K562 (cell line): Measurements from ENCODE around the gene FAM168B. TPM values are rescaled to one million over a fixed set of nuclear protein-coding genes. Genes with fewer than 3 reads are reported as not detected.
A peak's percentile ranks its signal among the peaks of the same experiment; 100 is the strongest.

Experiments used
- ATAC-seq: fragments of 200-7000 bp; cut with Tn5 transposase; 3 replicates; pipeline ENCODE4 v1.9.1; 2020; ENCODE audit warnings: moderate library complexity
- BruUV-seq: library from RNA; stranded (reverse); fragments of 400-500 nt; replicated peaks from 2 replicates; lab custom pipeline; 2021; lab: Mats Ljungman, UMichigan
- CTCF ChIA-PET: fragments of 300-600 bp; formaldehyde crosslinking; extraction: SDS; loops from one replicate; lab custom pipeline; 2021; ENCODE audit warnings: low intra/inter-chr PET ratio; lab: Yijun Ruan, JAX
- POLR2A ChIA-PET: fragments of 300-600, 350-650 bp; sonication (Branson Sonifier 250); formaldehyde crosslinking; extraction: SDS; loops from one replicate; lab custom pipeline; 2021; ENCODE audit warnings: antibody characterized with exemption, inconsistent platforms; lab: Yijun Ruan, JAX
- DNase-seq, 4 experiments: peaks; one replicate each; pipeline versions ENCODE4 v3.0.0 to v3.0.0-alpha.2; 2011 to 2018; ENCODE audit warnings: low spot score in 3 of 4, mixed read lengths in 3 of 4; ENCODE audit errors: extremely low read depth in 1 of 4
- FAIRE-seq: peaks from 2 replicates; lab custom pipeline; 2011; peaks lifted over from hg19 to GRCh38; lab: Jason Lieb, UNC
- H2AFZ ChIP-seq: 2 replicates; pipeline ENCODE4 v1.6.0; 2011; ENCODE audit warnings: low read depth, low read length, control low read depth, inconsistent platforms
- H3K27ac ChIP-seq: fragments of 200-600 bp; 3 replicates; pipeline ENCODE4 v1.8.0; 2011; ENCODE audit warnings: low read depth, mild to moderate bottlenecking, control low read depth, inconsistent platforms, low read length, moderate library complexity, mixed read lengths; ENCODE audit errors: extremely low read depth
- H3K27me3 ChIP-seq, 2 experiments: fragments of 300-600 bp in 1 of 2; 2 replicates in 1 of 2; 3 replicates in 1 of 2; pipeline versions ENCODE4 v1.6.0 to v1.8.0; 2011; ENCODE audit warnings: inconsistent platforms in 2 of 2, low read length in 2 of 2, mild to moderate bottlenecking in 1 of 2, mixed read lengths in 1 of 2, moderate library complexity in 1 of 2; ENCODE audit not compliant: control insufficient read depth in 2 of 2, insufficient read depth in 2 of 2
- H3K36me3 ChIP-seq: fragments of 300-600 bp; 3 replicates; pipeline ENCODE4 v1.8.0; 2011; ENCODE audit warnings: mild to moderate bottlenecking, low read length, inconsistent platforms; ENCODE audit not compliant: control insufficient read depth, insufficient read depth
- H3K4me1 ChIP-seq, 2 experiments: fragments of 200-600 bp in 1 of 2; replicated peaks in 1 of 2; 2 replicates in 1 of 2; 3 replicates in 1 of 2; pipeline versions ENCODE4 v1.5.1 to v1.8.0; 2011; ENCODE audit warnings: inconsistent platforms in 2 of 2, low read length in 2 of 2, mild to moderate bottlenecking in 1 of 2, mixed read lengths in 1 of 2, moderate library complexity in 1 of 2; ENCODE audit not compliant: control insufficient read depth in 2 of 2, insufficient read depth in 2 of 2
- H3K4me2 ChIP-seq: 2 replicates; pipeline ENCODE4 v1.6.1; 2011; ENCODE audit warnings: low read length, control low read depth, inconsistent platforms, mixed read lengths; ENCODE audit not compliant: insufficient read depth
- H3K4me3 ChIP-seq: fragments of 200-600 bp; sonication (generic), shearing (Covaris generic); 2 replicates; pipeline ENCODE4 v1.5.1; 2016; ENCODE audit warnings: control low read depth, inconsistent platforms
- H3K79me2 ChIP-seq: fragments of 200-600 bp; 3 replicates; pipeline ENCODE4 v1.8.0; 2011; ENCODE audit warnings: low read length, inconsistent platforms; ENCODE audit not compliant: control insufficient read depth, insufficient read depth
- H3K9ac ChIP-seq, 2 experiments: 2 replicates each; pipeline versions ENCODE4 v1.6.0 to v1.6.1; 2011; ENCODE audit warnings: low read depth in 2 of 2, low read length in 2 of 2, control low read depth in 1 of 2, inconsistent platforms in 1 of 2, mild to moderate bottlenecking in 1 of 2, mixed read lengths in 1 of 2; ENCODE audit not compliant: insufficient read depth in 1 of 2
- H3K9me1 ChIP-seq: one replicate; pipeline ENCODE4 v1.6.0; 2011; ENCODE audit warnings: inconsistent platforms, mild to moderate bottlenecking, low read length, moderate library complexity; ENCODE audit not compliant: control insufficient read depth, insufficient read depth
- H3K9me3 ChIP-seq: replicated peaks from 2 replicates; pipeline ENCODE4 v1.5.1; 2011; ENCODE audit warnings: low read depth, low read length, inconsistent platforms; ENCODE audit not compliant: control insufficient read depth, insufficient read depth
- H4K20me1 ChIP-seq: replicated peaks from 2 replicates; pipeline ENCODE4 v1.6.1; 2011; ENCODE audit warnings: low read length, inconsistent platforms, mixed read lengths; ENCODE audit not compliant: control insufficient read depth, insufficient read depth
- ARID1B ChIP-seq: fragments of 450-650 bp; IDR thresholded peaks from 2 replicates; pipeline ENCODE4 v1.6.1; 2016; ENCODE audit warnings: antibody characterized with exemption, mild to moderate bottlenecking, inconsistent platforms
- CBX5 ChIP-seq: IDR thresholded peaks from 2 replicates; pipeline ENCODE4 v1.6.1; 2014; ENCODE audit warnings: low read depth, borderline replicate concordance
- DDX20 ChIP-seq: fragments of 450-650 bp; IDR thresholded peaks from 2 replicates; pipeline ENCODE4 v1.6.1; 2016; ENCODE audit warnings: missing genetic modification characterization, low read depth, mild to moderate bottlenecking, missing compliant biosample characterization, moderate library complexity
- HCFC1 ChIP-seq: IDR thresholded peaks from 2 replicates; pipeline ENCODE4 v1.6.1; 2012; ENCODE audit warnings: low read depth, low read length, improper control_type of control experiment
- HMBOX1 ChIP-seq: sonication (generic); IDR thresholded peaks from 2 replicates; pipeline ENCODE4 v1.6.1; 2016
- HNRNPUL1 ChIP-seq: fragments of 200-400 bp; formaldehyde crosslinking; IDR thresholded peaks from 2 replicates; pipeline ENCODE4 v1.6.1; 2017; ENCODE audit warnings: low read length
- HOXB6 ChIP-seq: fragments of 250-450 bp; sonication (Bioruptor Pico); IDR thresholded peaks from 2 replicates; pipeline ENCODE4 v1.5.1; 2022; ENCODE audit warnings: mild to moderate bottlenecking, borderline replicate concordance
- LCOR ChIP-seq: sonication (generic); formaldehyde crosslinking; IDR thresholded peaks from 2 replicates; pipeline ENCODE4 v1.8.0; 2022; ENCODE audit warnings: mild to moderate bottlenecking, missing genetic modification reagents
- MCM3 ChIP-seq: fragments of 450-650 bp; IDR thresholded peaks from 2 replicates; pipeline ENCODE4 v1.6.1; 2016
- RBM15 ChIP-seq: fragments of 200-400 bp; formaldehyde crosslinking; IDR thresholded peaks from 2 replicates; pipeline ENCODE4 v1.6.1; 2018; ENCODE audit warnings: mild to moderate bottlenecking, low read length, moderate library complexity; ENCODE audit not compliant: insufficient read depth
- RFX1 ChIP-seq: fragments of 450-650 bp; IDR thresholded peaks from 2 replicates; pipeline ENCODE4 v1.6.1; 2016; ENCODE audit warnings: mild to moderate bottlenecking, moderate library complexity
- SAFB ChIP-seq: fragments of 200-400 bp; formaldehyde crosslinking; IDR thresholded peaks from 2 replicates; pipeline ENCODE4 v1.6.1; 2017; ENCODE audit warnings: low read depth, low read length, borderline replicate concordance
- SIN3A ChIP-seq, 2 experiments: fragments of 150-350 bp in 1 of 2; IDR thresholded peaks; 2 replicates each; pipeline ENCODE4 v1.6.1; 2011 to 2016; ENCODE audit warnings: borderline replicate concordance in 2 of 2, low read depth in 2 of 2, low read length in 2 of 2, mild to moderate bottlenecking in 2 of 2, moderate library complexity in 2 of 2; ENCODE audit not compliant: control insufficient read depth in 1 of 2
- SRSF1 ChIP-seq: fragments of 200-400 bp; formaldehyde crosslinking; IDR thresholded peaks from 2 replicates; pipeline ENCODE4 v1.6.1; 2017; ENCODE audit warnings: mild to moderate bottlenecking, low read depth, low read length, moderate library complexity
- SRSF7 ChIP-seq: fragments of 200-400 bp; formaldehyde crosslinking; optimal IDR thresholded peaks from 2 replicates; pipeline ENCODE3; 2017; ENCODE audit warnings: mild to moderate bottlenecking, low read depth, low read length
- ZNF695 ChIP-seq: fragments of 450-650 bp; formaldehyde crosslinking; IDR thresholded peaks from 2 replicates; pipeline ENCODE4 v1.4.0; 2020; ENCODE audit warnings: mild to moderate bottlenecking, moderate library complexity
- WGBS: fragments of 100-300 bp; shearing (Covaris generic); methylation state at CpG from one replicate; pipeline ENCODE4 v1.1.6; 2016; ENCODE audit warnings: low coverage, mixed read lengths; ENCODE audit not compliant: insufficient coverage; ENCODE audit errors: missing lambda C conversion rate; 5-methylcytosine and 5-hydroxymethylcytosine counted together
- in situ Hi-C: fragments of 300-500 bp; cut with MboI; formaldehyde crosslinking; loops from 4 replicates; pipeline ENCODE4 v1.15.0; 2018; ENCODE audit warnings: inconsistent platforms, mixed read lengths
- intact Hi-C: fragments of 100-400 bp; cut with micrococcal nuclease; formaldehyde crosslinking; loops from 2 replicates; pipeline ENCODE4 v1.14.2; 2022
- polyA plus RNA-seq, 8 experiments: library from polyadenylated mRNA; depleted of rRNA in 4 of 8; stranded (reverse) in 5 of 8; unstranded in 3 of 8; fragments of >200 nt; fragmentation: Nextera tagmentation in 2 of 8; fragmentation: Illumina TruSeq in 1 of 8; extraction: Ambion mirVana in 2 of 8; extraction: Trizol in 1 of 8; gene quantifications; 2 replicates each; pipeline versions ENCODE4 v1.2.1 to v1.2.3, GENCODE V29; 2011 to 2014; ENCODE audit warnings: inconsistent platforms in 1 of 8, missing spikeins in 1 of 8
- total RNA-seq, 7 experiments: library from RNA; depleted of rRNA in 6 of 7; stranded (reverse); fragments of >200 nt in 6 of 7; fragmentation: Illumina TruSeq in 2 of 7; extraction: Trizol in 2 of 7; gene quantifications; 2 replicates each; pipeline versions ENCODE4 v1.2.1 to v1.2.3, GENCODE V29; 2011 to 2021; ENCODE audit warnings: low replicate concordance in 1 of 7
- TF ChIP-seq, protein P1 (sequence below): fragments of 450-650 bp; IDR thresholded peaks from 2 replicates; pipeline ENCODE4 v1.6.1; 2016
- TF ChIP-seq, protein P2 (sequence below), 2 experiments: fragments of 450-650 bp in 1 of 2; sonication (generic) in 1 of 2; formaldehyde crosslinking; conservative IDR thresholded peaks; 2 replicates each; pipeline versions ENCODE4 v1.4.0 to v1.8.1; 2020 to 2022; ENCODE audit warnings: mild to moderate bottlenecking in 1 of 2, missing genetic modification reagents in 1 of 2

The FAM168B gene
- total and polyA plus RNA-seq, 9 of the 15 experiments (the other 6 are each of a cell fraction or from before 2014, with no cell fraction given) = 3.3 to 76.0 (median 46.1) TPM

GRCh38 chr2:131121464-131121863, 28.2 kb upstream of the FAM168B start (continued):
- TF ChIP-seq HMBOX1 = no peak
- TF ChIP-seq, protein P1, sequence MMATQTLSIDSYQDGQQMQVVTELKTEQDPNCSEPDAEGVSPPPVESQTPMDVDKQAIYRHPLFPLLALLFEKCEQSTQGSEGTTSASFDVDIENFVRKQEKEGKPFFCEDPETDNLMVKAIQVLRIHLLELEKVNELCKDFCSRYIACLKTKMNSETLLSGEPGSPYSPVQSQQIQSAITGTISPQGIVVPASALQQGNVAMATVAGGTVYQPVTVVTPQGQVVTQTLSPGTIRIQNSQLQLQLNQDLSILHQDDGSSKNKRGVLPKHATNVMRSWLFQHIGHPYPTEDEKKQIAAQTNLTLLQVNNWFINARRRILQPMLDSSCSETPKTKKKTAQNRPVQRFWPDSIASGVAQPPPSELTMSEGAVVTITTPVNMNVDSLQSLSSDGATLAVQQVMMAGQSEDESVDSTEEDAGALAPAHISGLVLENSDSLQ = 0 out of 2 replicates have a peak, but pooled peaks have one; percentile 18
- TF ChIP-seq HNRNPUL1 = no peak
- no peak for TF ChIP-seq SAFB
- TF ChIP-seq HOXB6 = no peak
- TF ChIP-seq ARID1B = 0 out of 2 replicates have a peak, but pooled peaks have one; percentile 22
- no peak for TF ChIP-seq RFX1
- TF ChIP-seq ZNF695 (CRISPR knock-in tag) = no peak

GRCh38 chr2:131120815-131121317, 27.6 kb upstream of the FAM168B start:
- Histone ChIP-seq H3K9me3 (0 out of 2 replicates have a peak, but pooled peaks cover 2% of the 10 kb centered on the region), H3K9ac (no peak overlapping the region), H4K20me1 (peaks cover 6% of the 10 kb centered on the region; the same call in 1 of the 2 replicates), H3K4me3 (no peak overlapping the region), H3K9me1 (peaks cover 9% of the 10 kb centered on the region), H3K79me2 (peaks cover 71% of the 10 kb centered on the region), H3K4me1 (peaks cover 3% of the 10 kb centered on the region in 2 experiments; a peak in 4 of 5 replicates), H3K36me3 (peaks cover 58% of the 10 kb centered on the region), H3K27ac (no peak overlapping the region), H2AFZ (no peak overlapping the region), H3K4me2 (no peak overlapping the region), H3K27me3 (no peaks in the 10 kb centered on the region)
- in situ Hi-C loops (no loop called here), intact Hi-C loops (no loop called here)
- CTCF ChIA-PET = no interaction called here
- POLR2A ChIA-PET = interaction anchor here (0.5 to 1.2 kb wide), 2 partner anchors 12 to 40 kb away, joined by 3 to 5 read pairs; no protein-coding TSS in a partner anchor
- FAIRE-seq = no peak
- TF ChIP-seq SRSF1 = no peak
- no peak for TF ChIP-seq RBM15
- no peak for TF ChIP-seq CBX5
- TF ChIP-seq DDX20 (tag) = no peak
- no peak for TF ChIP-seq SIN3A (IDR thresholded peaks at IDR 0.05; ENCODE audit: borderline replicate concordance in 2 of 2, control insufficient read depth in 1 of 2, low read depth in 2 of 2, low read length in 2 of 2)
- TF ChIP-seq LCOR (CRISPR knock-in tag) = no peak
- TF ChIP-seq HCFC1 = no peak
- TF ChIP-seq MCM3 = no peak
- no peak for TF ChIP-seq SRSF7
- TF ChIP-seq, protein P2, sequence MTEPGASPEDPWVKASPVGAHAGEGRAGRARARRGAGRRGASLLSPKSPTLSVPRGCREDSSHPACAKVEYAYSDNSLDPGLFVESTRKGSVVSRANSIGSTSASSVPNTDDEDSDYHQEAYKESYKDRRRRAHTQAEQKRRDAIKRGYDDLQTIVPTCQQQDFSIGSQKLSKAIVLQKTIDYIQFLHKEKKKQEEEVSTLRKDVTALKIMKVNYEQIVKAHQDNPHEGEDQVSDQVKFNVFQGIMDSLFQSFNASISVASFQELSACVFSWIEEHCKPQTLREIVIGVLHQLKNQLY (CRISPR knock-in tag; conservative IDR thresholded peaks at IDR 0.05) = no peak
- WGBS = 92% methylated on average over 9 of the region's 12 CpGs
- no peak for DNase-seq
- ATAC-seq = no peak
- no TSS peak for BruUV-seq
